ENCODE measurements around the gene HTD2. TPM values are rescaled to one million over a fixed set of nuclear protein-coding genes. Genes with fewer than 3 reads are reported as not detected.
A peak's percentile ranks its signal among the peaks of the same experiment; 100 is the strongest.
"Not testable (repeated sequence)": the region's sequence is repeated elsewhere in the genome, so short reads cannot be mapped to it uniquely, and the experiment has no call there.

The HTD2 gene
- total RNA-seq = 4.4 and 5.6 TPM in 2 replicates

GRCh38 chr3:58305882-58306711, at the start of gene HTD2, which contains the start of gene RPP14:
TSS of gene HTD2 (plus strand) at chr3:58306520. CDS start at chr3:58317614, 11,094 bp downstream.
TSS of gene RPP14 (plus strand) at chr3:58306245. CDS start at chr3:58310330, 4,085 bp downstream.
- peak; percentile 98 to 99 for DNase-seq (ENCODE audit: low read depth in 2 of 2)

GRCh38 chr3:58258392-58259055, 47.8 kb upstream of the HTD2 start:
- no peak for DNase-seq (ENCODE audit: low read depth in 2 of 2)

- peak; percentile 15 to 70 for DNase-seq (ENCODE audit: low read depth in 2 of 2)
Measured at GRCh38 chr3:58260261-58260731, 46.0 kb upstream of the HTD2 start.

- DNase-seq (ENCODE audit: low read depth in 2 of 2) = peak in 1 of 2 donors; percentile 36
Measured at GRCh38 chr3:58260733-58261132, 45.6 kb upstream of the HTD2 start.

GRCh38 chr3:58261954-58262666, 44.2 kb upstream of the HTD2 start:
- DNase-seq (ENCODE audit: low read depth in 2 of 2) = no peak

GRCh38 chr3:58266577-58266976, 39.7 kb upstream of the HTD2 start:
- DNase-seq (ENCODE audit: low read depth in 2 of 2) = no peak

- not testable (repeated sequence) for DNase-seq (ENCODE audit: low read depth in 2 of 2)
Measured at GRCh38 chr3:58267543-58267942, 38.8 kb upstream of the HTD2 start.

- DNase-seq (ENCODE audit: low read depth in 2 of 2) = no peak
Measured at GRCh38 chr3:58269356-58269755, 37.0 kb upstream of the HTD2 start.

- no peak for DNase-seq (ENCODE audit: low read depth in 2 of 2)
Measured at GRCh38 chr3:58270485-58270884, 35.8 kb upstream of the HTD2 start.

GRCh38 chr3:58271901-58272501, 34.3 kb upstream of the HTD2 start:
- DNase-seq (ENCODE audit: low read depth in 2 of 2) = peak; percentile 69 to 87

GRCh38 chr3:58272891-58273290, 33.4 kb upstream of the HTD2 start:
- DNase-seq (ENCODE audit: low read depth in 2 of 2) = peak; percentile 10 to 76

- DNase-seq (ENCODE audit: low read depth in 2 of 2) = not testable (repeated sequence)
Measured at GRCh38 chr3:58273362-58273761, 33.0 kb upstream of the HTD2 start.

- DNase-seq (ENCODE audit: low read depth in 2 of 2) = peak in 1 of 2 donors; percentile 14
Measured at GRCh38 chr3:58274027-58274614, 32.2 kb upstream of the HTD2 start.

GRCh38 chr3:58281069-58281468, 25.3 kb upstream of the HTD2 start:
- no peak for DNase-seq (ENCODE audit: low read depth in 2 of 2)

GRCh38 chr3:58285334-58285733, 21.0 kb upstream of the HTD2 start:
- no peak for DNase-seq (ENCODE audit: low read depth in 2 of 2)

- DNase-seq (ENCODE audit: low read depth in 2 of 2) = no peak
Measured at GRCh38 chr3:58287354-58287753, 19.0 kb upstream of the HTD2 start.

GRCh38 chr3:58288011-58288728, 18.1 kb upstream of the HTD2 start:
- DNase-seq (ENCODE audit: low read depth in 2 of 2) = no peak

- DNase-seq (ENCODE audit: low read depth in 2 of 2) = not testable (repeated sequence)
Measured at GRCh38 chr3:58288964-58289613, 17.2 kb upstream of the HTD2 start.

- not testable (repeated sequence) for DNase-seq (ENCODE audit: low read depth in 2 of 2)
Measured at GRCh38 chr3:58290446-58290845, 15.9 kb upstream of the HTD2 start.
